Right lobe of liver (tissue), 6 donors: ENCODE data around the gene CPLX3. TPM values are rescaled to one million over a fixed set of nuclear protein-coding genes. Genes with fewer than 3 reads are reported as not detected.

ENCODE experiments used
- ATAC-seq, 4 donors: fragments of 200-7000 bp; cut with Tn5 transposase; one replicate each; pipeline ENCODE4 v1.9.1; 2020; ENCODE audit warnings: mild to moderate bottlenecking in 4 of 4, moderate library complexity in 4 of 4
- DNase-seq, 3 donors: peaks; one replicate each; pipeline ENCODE4 v3.0.0-alpha.2; 2020
- H3K27ac ChIP-seq, 3 donors: fragments of 200-600 bp; one replicate each; pipeline ENCODE4 v1.8.0; 2022
- H3K27me3 ChIP-seq, 2 donors: fragments of 200-600 bp; one replicate each; pipeline ENCODE4 v1.8.0; 2022
- H3K36me3 ChIP-seq, 4 donors: fragments of 200-600 bp; sonication (generic) in 1 of 4; one replicate each; pipeline versions ENCODE4 v1.5.1 to v1.8.0; 2017 to 2022; ENCODE audit warnings: control low read depth in 1 of 4
- H3K4me1 ChIP-seq, 4 donors: fragments of 200-600 bp; sonication (generic) in 1 of 4; one replicate each; pipeline versions ENCODE4 v1.5.1 to v1.8.0; 2017 to 2022; ENCODE audit warnings: control low read depth in 1 of 4
- H3K4me3 ChIP-seq, 3 donors: fragments of 200-600 bp; one replicate each; pipeline ENCODE4 v1.8.0; 2022
- H3K9me3 ChIP-seq, 4 donors: fragments of 200-600 bp; sonication (generic) in 1 of 4; one replicate each; pipeline versions ENCODE4 v1.5.1 to v1.8.0; 2017 to 2022; ENCODE audit warnings: control low read depth in 1 of 4
- CTCF ChIP-seq, 4 donors: fragments of 200-600 bp in 3 of 4; fragments of 450-650 bp in 1 of 4; IDR thresholded peaks; one replicate each; pipeline versions ENCODE4 v1.5.1 to v1.8.0; 2016 to 2022; ENCODE audit warnings: antibody characterized with exemption in 4 of 4, mild to moderate bottlenecking in 2 of 4
- POLR2A ChIP-seq: fragments of 450-650 bp; IDR thresholded peaks from one replicate; pipeline ENCODE4 v1.6.1; 2017; ENCODE audit warnings: antibody characterized with exemption, mild to moderate bottlenecking
- WGBS: methylation state at CpG from one replicate; pipeline ENCODE4 v1.1.6; 2018; ENCODE audit warnings: low coverage, low lambda C conversion rate; ENCODE audit not compliant: insufficient coverage; ENCODE audit errors: missing lambda C conversion rate; 5-methylcytosine and 5-hydroxymethylcytosine counted together
- intact Hi-C, 2 donors: fragments of 100-400 bp; cut with DNase I; formaldehyde crosslinking; loops; one replicate each; pipeline versions ENCODE4 v1.11.2 to v1.14.1; 2022
- total RNA-seq, 6 experiments: library from RNA; depleted of rRNA in 2 of 6; stranded (reverse); fragments of >200 nt in 2 of 6; fragmentation: NEBNext Ultra II Directional in 3 of 6; extraction: Animal tissue kit (Norgen Biotek cat#: 25700) in 3 of 6; gene quantifications; one replicate each; pipeline versions ENCODE4 v1.1.0 to v1.2.4, GENCODE V29; 2016 to 2023
- donor health status: DM: no; HTN: yes; CAD: no.
- donor health status: DM: no; HTN: no; CAD: no.
- donor health status: DM: no; HTN: no; CAD: no.
- donor health status: DM: no; HTN: yes; CAD: no.
- donor health status: DM: no; HTN: yes; CAD: no.

Gene CPLX3
- total RNA-seq, 6 experiments from 2014 or later: not detected

- H3K4me1 ChIP-seq: peaks cover 0 to 59% (median 27%) of the 10 kb centered on the region in 4 donors
- no peaks in the 10 kb centered on the region for H3K27me3 ChIP-seq
- peaks cover 7 to 24% (median 15%) of the 10 kb centered on the region in 4 donors for H3K36me3 ChIP-seq
- 61% methylated on average over 6 of the region's 25 CpGs for WGBS
- DNase-seq (peak; percentile 86 to 91 (median 91)), ATAC-seq (peak; percentile 74 to 79 (median 78))
- H3K27ac ChIP-seq: peak overlapping the region; percentile 54 to 72 (median 67)
- peak; percentile 22 to 51 (median 36) for TF ChIP-seq CTCF (IDR thresholded peaks at IDR 0.05)
- peak; percentile 62 for TF ChIP-seq POLR2A
- intact Hi-C loops: no loop called here
- peak overlapping the region in 1 of 3 donors; percentile 28 for H3K4me3 ChIP-seq
- no peaks in the 10 kb centered on the region for H3K9me3 ChIP-seq
Measured at GRCh38 chr15:74798388-74799254, 27.8 kb upstream of the CPLX3 start.

GRCh38 chr15:74799255-74799855 is 27.1 kb upstream of the CPLX3 start:
- peaks cover 7 to 24% (median 15%) of the 10 kb centered on the region in 4 donors for H3K36me3 ChIP-seq

DNA sequence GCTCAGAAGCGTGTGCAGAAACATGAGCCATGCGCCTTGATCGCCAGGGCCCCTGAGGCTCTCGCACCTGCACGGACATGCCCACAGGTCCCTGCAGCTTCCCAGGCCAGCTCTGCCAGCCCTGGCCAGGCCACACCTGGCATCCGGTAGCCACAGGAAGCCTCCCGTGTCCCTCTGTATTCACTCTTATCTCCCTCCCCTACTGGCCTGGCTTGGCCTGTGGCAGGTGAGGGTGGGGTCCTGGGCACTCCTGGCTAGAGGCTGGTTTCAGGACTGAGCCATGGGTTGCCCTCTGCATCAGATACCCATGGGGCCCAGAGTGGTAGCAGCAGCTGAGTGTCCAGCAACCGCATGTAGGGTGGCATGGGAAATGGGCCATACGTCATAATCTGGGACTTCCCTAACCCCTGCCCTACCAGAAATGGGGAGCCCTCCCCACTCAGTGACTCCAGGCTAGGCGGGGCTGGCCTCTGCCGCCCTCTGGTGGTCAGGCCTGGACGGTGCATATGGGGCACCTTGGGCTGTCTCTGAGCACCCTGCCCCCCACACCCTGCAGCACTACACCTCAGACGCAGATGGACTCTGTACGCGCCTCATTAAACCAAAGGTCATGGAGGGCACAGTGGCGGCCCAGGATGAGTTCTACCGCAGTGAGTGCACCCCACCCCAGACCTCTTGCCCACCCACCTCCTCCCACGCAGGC is 26.4 kb upstream of the CPLX3 start:
- ATAC-seq: peak; percentile 80 to 89 (median 86)
- intact Hi-C loops: no loop called here
- Histone ChIP-seq H3K4me3 (no peak overlapping the region), H3K4me1 (peaks cover 0 to 55% (median 27%) of the 10 kb centered on the region in 4 donors), H3K36me3 (peaks cover 7 to 24% (median 15%) of the 10 kb centered on the region in 4 donors), H3K27me3 (no peaks in the 10 kb centered on the region), H3K27ac (peak overlapping the region; percentile 53 to 72 (median 67)), H3K9me3 (no peaks in the 10 kb centered on the region)
- peak; percentile 83 to 87 (median 87) for DNase-seq
- WGBS: no CpG with 5 or more reads among the region's 18 CpGs
- peak; percentile 32 for TF ChIP-seq POLR2A
- peak; percentile 97 to 99 (median 98) for TF ChIP-seq CTCF (IDR thresholded peaks at IDR 0.05)

More at GRCh38 chr15:74799255-74799855, 27.1 kb upstream of the CPLX3 start:
- Histone ChIP-seq H3K4me3 (no peak overlapping the region), H3K27me3 (no peaks in the 10 kb centered on the region), H3K9me3 (no peaks in the 10 kb centered on the region), H3K27ac (peak overlapping the region; percentile 54 to 72 (median 67)), H3K4me1 (peaks cover 0 to 59% (median 27%) of the 10 kb centered on the region in 4 donors)
- DNase-seq (no peak), ATAC-seq (peak; percentile 24 to 37 (median 30))
- WGBS: 17% methylated on average over 1 of the region's 16 CpGs
- TF ChIP-seq POLR2A (no peak), CTCF (IDR thresholded peaks at IDR 0.05) (no peak)
- intact Hi-C loops: no loop called here

DNA sequence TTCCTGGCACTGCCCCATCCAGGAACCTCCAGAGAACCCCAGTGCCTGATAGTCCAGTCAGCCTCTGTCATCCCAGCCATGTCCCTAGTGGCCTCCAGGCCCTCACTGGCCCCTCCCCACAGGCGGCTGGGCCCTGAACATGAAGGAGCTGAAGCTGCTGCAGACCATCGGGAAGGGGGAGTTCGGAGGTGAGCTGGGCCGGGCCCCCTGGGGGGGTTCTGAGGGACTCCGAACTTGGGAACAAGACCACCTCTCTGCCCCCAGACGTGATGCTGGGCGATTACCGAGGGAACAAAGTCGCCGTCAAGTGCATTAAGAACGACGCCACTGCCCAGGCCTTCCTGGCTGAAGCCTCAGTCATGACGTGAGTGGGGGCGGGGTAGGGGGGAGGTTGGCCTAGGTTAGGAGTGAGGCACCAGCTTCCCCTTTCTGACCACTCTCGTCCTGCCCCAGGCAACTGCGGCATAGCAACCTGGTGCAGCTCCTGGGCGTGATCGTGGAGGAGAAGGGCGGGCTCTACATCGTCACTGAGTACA is 25.8 kb upstream of the CPLX3 start:
- WGBS: 76% methylated on average over 6 of the region's 20 CpGs
- peaks cover 7 to 24% (median 15%) of the 10 kb centered on the region in 4 donors for H3K36me3 ChIP-seq
- H3K4me3 ChIP-seq: no peak overlapping the region
- TF ChIP-seq CTCF (IDR thresholded peaks at IDR 0.05) (no peak), POLR2A (no peak)
- no peaks in the 10 kb centered on the region for H3K27me3 ChIP-seq
- no peaks in the 10 kb centered on the region for H3K9me3 ChIP-seq
- peak in 1 of 3 donors; percentile 33 for DNase-seq
- intact Hi-C loops: no loop called here
- peaks cover 0 to 49% (median 23%) of the 10 kb centered on the region in 4 donors for H3K4me1 ChIP-seq
- H3K27ac ChIP-seq: no peak overlapping the region
- no peak for ATAC-seq
